ENCODE results near the gene TRIM40.

The TRIM40 gene

GRCh38 chr6:30135757-30136156 is at the start of gene TRIM40:
TSS of gene TRIM40 (plus strand) at chr6:30136140. CDS start at chr6:30137037, 897 bp downstream.
- no peak within 1 kb of the TSS; the same call in 1 of the 2 replicates for H3K27ac ChIP-seq
- H4K20me1 ChIP-seq (ENCODE audit: insufficient read depth): no peaks in the 10 kb centered on the region
- H3K4me1 ChIP-seq (ENCODE audit: low read depth, poor library complexity, severe bottlenecking): peaks cover 36% of the 10 kb centered on the region
- H2AFZ ChIP-seq (ENCODE audit: low read depth): no peak within 1 kb of the TSS
- H3K9ac ChIP-seq: no peak within 1 kb of the TSS
- H3K4me3 ChIP-seq (IDR thresholded peaks at IDR 0.05; ENCODE audit: insufficient read depth, low read depth, low read length): no peak within 1 kb of the TSS
- H3K4me2 ChIP-seq: peak within 1 kb of the TSS; percentile 44
- H3K79me2 ChIP-seq (ENCODE audit: insufficient read depth, low read depth): no peaks in the 10 kb centered on the region
- H3K36me3 ChIP-seq (ENCODE audit: insufficient read depth): no peaks in the 10 kb centered on the region
- no peaks in the 10 kb centered on the region for H3K27me3 ChIP-seq (ENCODE audit: insufficient read depth, low read depth)
- TF ChIP-seq CTCF (conservative IDR thresholded peaks at IDR 0.05; ENCODE audit: low read depth, low read length): no peak

- H3K27ac ChIP-seq: no peak overlapping the region
- H3K4me1 ChIP-seq (ENCODE audit: low read depth, poor library complexity, severe bottlenecking): peaks cover 10% of the 10 kb centered on the region
- H3K79me2 ChIP-seq (ENCODE audit: insufficient read depth, low read depth): no peaks in the 10 kb centered on the region
- TF ChIP-seq CTCF (conservative IDR thresholded peaks at IDR 0.05; ENCODE audit: low read depth, low read length): no peak
- H3K4me3 ChIP-seq (IDR thresholded peaks at IDR 0.05; ENCODE audit: insufficient read depth, low read depth, low read length): no peak overlapping the region
- no peak overlapping the region for H3K4me2 ChIP-seq
- no peaks in the 10 kb centered on the region for H3K27me3 ChIP-seq (ENCODE audit: insufficient read depth, low read depth)
- H4K20me1 ChIP-seq (ENCODE audit: insufficient read depth): no peaks in the 10 kb centered on the region
- H2AFZ ChIP-seq (ENCODE audit: low read depth): no peak overlapping the region
- no peaks in the 10 kb centered on the region for H3K36me3 ChIP-seq (ENCODE audit: insufficient read depth)
- no peak overlapping the region for H3K9ac ChIP-seq
Measured at GRCh38 chr6:30087876-30088275, 48.1 kb upstream of the TRIM40 start.

GRCh38 chr6:30091577-30092381 is 44.2 kb upstream of the TRIM40 start:
- Histone ChIP-seq H3K79me2 (ENCODE audit: insufficient read depth, low read depth) (no peaks in the 10 kb centered on the region), H3K4me2 (no peak overlapping the region), H3K27me3 (ENCODE audit: insufficient read depth, low read depth) (no peaks in the 10 kb centered on the region), H3K27ac (no peak overlapping the region), H3K9ac (no peak overlapping the region), H3K4me3 (IDR thresholded peaks at IDR 0.05; ENCODE audit: insufficient read depth, low read depth, low read length) (no peak overlapping the region), H4K20me1 (ENCODE audit: insufficient read depth) (no peaks in the 10 kb centered on the region), H3K36me3 (ENCODE audit: insufficient read depth) (no peaks in the 10 kb centered on the region), H3K4me1 (ENCODE audit: low read depth, poor library complexity, severe bottlenecking) (peaks cover 3% of the 10 kb centered on the region), H2AFZ (ENCODE audit: low read depth) (no peak overlapping the region)
- no peak for TF ChIP-seq CTCF (conservative IDR thresholded peaks at IDR 0.05; ENCODE audit: low read depth, low read length)

GRCh38 chr6:30092852-30093543 is 42.9 kb upstream of the TRIM40 start:
- H3K9ac ChIP-seq: no peak overlapping the region
- no peak overlapping the region for H3K4me3 ChIP-seq (IDR thresholded peaks at IDR 0.05; ENCODE audit: insufficient read depth, low read depth, low read length)
- no peaks in the 10 kb centered on the region for H3K27me3 ChIP-seq (ENCODE audit: insufficient read depth, low read depth)
- H2AFZ ChIP-seq (ENCODE audit: low read depth): no peak overlapping the region
- H3K4me1 ChIP-seq (ENCODE audit: low read depth, poor library complexity, severe bottlenecking): no peaks in the 10 kb centered on the region
- no peaks in the 10 kb centered on the region for H4K20me1 ChIP-seq (ENCODE audit: insufficient read depth)
- H3K36me3 ChIP-seq (ENCODE audit: insufficient read depth): no peaks in the 10 kb centered on the region
- H3K4me2 ChIP-seq: no peak overlapping the region
- no peak overlapping the region for H3K27ac ChIP-seq
- no peak for TF ChIP-seq CTCF (conservative IDR thresholded peaks at IDR 0.05; ENCODE audit: low read depth, low read length)
- H3K79me2 ChIP-seq (ENCODE audit: insufficient read depth, low read depth): no peaks in the 10 kb centered on the region
